Colonic mucosa (tissue), 4 donors: ENCODE data around the gene DUSP3. TPM values are rescaled to one million over a fixed set of nuclear protein-coding genes. Genes with fewer than 3 reads are reported as not detected.

Experiments
- DNase-seq: peaks from one replicate; pipeline ENCODE4 v3.0.0-alpha.2; 2020
- H3K27ac ChIP-seq: fragments of 200-600 bp; one replicate; pipeline ENCODE4 v1.8.0; 2021
- H3K27me3 ChIP-seq: fragments of 200-600 bp; one replicate; pipeline ENCODE4 v1.8.0; 2021
- H3K36me3 ChIP-seq: fragments of 200-600 bp; one replicate; pipeline ENCODE4 v1.8.0; 2021
- H3K4me1 ChIP-seq: fragments of 200-600 bp; one replicate; pipeline ENCODE4 v1.8.0; 2021; ENCODE audit warnings: mild to moderate bottlenecking
- H3K4me3 ChIP-seq: fragments of 200-600 bp; one replicate; pipeline ENCODE4 v1.8.0; 2021
- H3K9ac ChIP-seq, 2 donors: one replicate each; pipeline ENCODE4 v1.7.0; 2013; ENCODE audit warnings: control low read depth in 2 of 2, low read depth in 2 of 2, low read length in 2 of 2
- H3K9me3 ChIP-seq: fragments of 200-600 bp; one replicate; pipeline ENCODE4 v1.8.0; 2021
- intact Hi-C: fragments of 100-400 bp; cut with DNase I; formaldehyde crosslinking; loops from one replicate; pipeline ENCODE4 v1.14.1; 2022
- total RNA-seq, 2 donors: library from RNA; stranded (reverse); fragmentation: NEBNext Ultra II Directional in 1 of 2; extraction: Animal tissue kit (Norgen Biotek cat#: 25700) in 1 of 2; gene quantifications; one replicate each; pipeline ENCODE4 v1.2.1, GENCODE V29; 2021
- TF ChIP-seq, protein P1 (sequence below): fragments of 200-600 bp; IDR thresholded peaks from one replicate; pipeline ENCODE4 v1.8.0; 2022; ENCODE audit warnings: antibody characterized with exemption, mild to moderate bottlenecking
- donor health status: healthy.
- donor health status: DM: no; HTN: no; CAD: no.
- donor health status: DM: no; HTN: no; CAD: no.

Gene DUSP3
- total RNA-seq: 10 to 100 TPM; 43.4 to 68.7 TPM

DNA sequence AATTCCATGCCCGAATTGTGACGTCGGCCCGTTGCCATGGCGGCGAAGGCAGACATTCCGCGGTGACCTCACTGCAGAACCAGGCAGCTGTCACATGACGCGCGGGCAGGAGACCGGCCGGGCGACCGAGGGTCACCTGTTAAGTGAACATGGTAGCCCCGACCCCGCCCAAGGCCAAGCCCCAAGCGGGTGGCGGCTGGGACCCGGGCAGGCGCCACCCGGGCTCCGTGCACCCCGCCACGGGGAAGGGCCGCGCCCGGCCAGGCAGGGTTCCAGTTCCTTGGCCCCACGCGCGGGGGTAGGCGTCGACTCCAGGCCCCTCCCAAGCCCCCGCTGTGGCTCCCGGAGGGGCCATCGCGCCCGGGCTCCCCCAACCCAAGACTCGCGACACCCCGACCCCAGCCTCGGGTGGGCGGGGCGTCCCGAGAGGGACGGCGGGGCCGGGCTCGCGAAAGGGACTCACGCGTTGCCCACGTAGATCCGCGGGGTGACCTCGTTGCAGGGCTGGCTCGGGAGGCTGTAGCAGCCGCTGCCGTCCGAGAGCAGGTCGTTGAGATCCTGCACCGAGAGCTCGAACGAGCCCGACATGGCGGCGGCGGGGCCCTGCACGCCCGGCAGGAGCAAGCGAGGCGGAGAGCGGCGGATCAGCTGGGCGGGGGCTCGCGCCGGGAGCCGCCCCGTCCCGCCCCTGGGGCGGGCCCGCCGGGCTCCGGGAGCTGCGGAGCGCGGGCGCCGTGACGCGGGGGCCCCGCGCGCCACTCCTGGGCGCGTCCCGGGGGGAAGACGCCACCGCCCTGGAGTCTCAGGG is at the start of gene DUSP3:
Gene DUSP3 (minus strand): TSS at position 641 of the 808 bp plus-strand sequence. CDS start 53 bp downstream, at position 588.
- intact Hi-C loops: no loop called here
- peak within 1 kb of the TSS; percentile 98 for H3K4me3 ChIP-seq
- H3K27ac ChIP-seq: peak within 1 kb of the TSS; percentile 99
- DNase-seq: peak; percentile 96
- TF ChIP-seq, protein P1, sequence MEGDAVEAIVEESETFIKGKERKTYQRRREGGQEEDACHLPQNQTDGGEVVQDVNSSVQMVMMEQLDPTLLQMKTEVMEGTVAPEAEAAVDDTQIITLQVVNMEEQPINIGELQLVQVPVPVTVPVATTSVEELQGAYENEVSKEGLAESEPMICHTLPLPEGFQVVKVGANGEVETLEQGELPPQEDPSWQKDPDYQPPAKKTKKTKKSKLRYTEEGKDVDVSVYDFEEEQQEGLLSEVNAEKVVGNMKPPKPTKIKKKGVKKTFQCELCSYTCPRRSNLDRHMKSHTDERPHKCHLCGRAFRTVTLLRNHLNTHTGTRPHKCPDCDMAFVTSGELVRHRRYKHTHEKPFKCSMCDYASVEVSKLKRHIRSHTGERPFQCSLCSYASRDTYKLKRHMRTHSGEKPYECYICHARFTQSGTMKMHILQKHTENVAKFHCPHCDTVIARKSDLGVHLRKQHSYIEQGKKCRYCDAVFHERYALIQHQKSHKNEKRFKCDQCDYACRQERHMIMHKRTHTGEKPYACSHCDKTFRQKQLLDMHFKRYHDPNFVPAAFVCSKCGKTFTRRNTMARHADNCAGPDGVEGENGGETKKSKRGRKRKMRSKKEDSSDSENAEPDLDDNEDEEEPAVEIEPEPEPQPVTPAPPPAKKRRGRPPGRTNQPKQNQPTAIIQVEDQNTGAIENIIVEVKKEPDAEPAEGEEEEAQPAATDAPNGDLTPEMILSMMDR: no peak
- H3K27me3 ChIP-seq: no peaks in the 10 kb centered on the region
- H3K36me3 ChIP-seq: no peaks in the 10 kb centered on the region
- no peaks in the 10 kb centered on the region for H3K4me1 ChIP-seq
- no peaks in the 10 kb centered on the region for H3K9me3 ChIP-seq
- peak within 1 kb of the TSS; percentile 86 to 99 for H3K9ac ChIP-seq

DNA sequence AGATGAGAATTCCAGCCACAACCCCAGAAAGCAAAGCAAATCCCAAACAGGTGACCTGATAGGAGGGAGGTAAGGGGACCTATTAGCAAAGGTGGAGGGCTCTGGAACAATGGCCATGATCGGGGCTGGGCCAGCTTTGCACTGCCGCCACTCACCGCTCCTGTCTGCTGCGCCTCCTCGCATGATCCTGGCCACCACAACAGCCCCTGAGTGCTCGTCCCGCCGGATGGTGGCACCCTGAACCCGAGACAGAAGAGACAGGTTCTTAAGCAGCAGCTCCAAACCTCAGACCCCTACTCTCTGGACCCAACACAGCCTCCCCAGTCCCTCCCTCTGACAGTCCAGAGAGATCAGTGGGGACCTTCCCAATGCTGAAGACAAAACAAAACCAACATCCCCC is 48.8 kb upstream of the DUSP3 start:
- H3K27ac ChIP-seq: no peak overlapping the region
- no peaks in the 10 kb centered on the region for H3K27me3 ChIP-seq
- H3K4me1 ChIP-seq: no peaks in the 10 kb centered on the region
- H3K9me3 ChIP-seq: no peaks in the 10 kb centered on the region
- H3K4me3 ChIP-seq: no peak overlapping the region
- H3K9ac ChIP-seq: no peak overlapping the region
- H3K36me3 ChIP-seq: no peaks in the 10 kb centered on the region
- intact Hi-C loops: no loop called here
- DNase-seq: no peak
- TF ChIP-seq, protein P1: no peak

DNA sequence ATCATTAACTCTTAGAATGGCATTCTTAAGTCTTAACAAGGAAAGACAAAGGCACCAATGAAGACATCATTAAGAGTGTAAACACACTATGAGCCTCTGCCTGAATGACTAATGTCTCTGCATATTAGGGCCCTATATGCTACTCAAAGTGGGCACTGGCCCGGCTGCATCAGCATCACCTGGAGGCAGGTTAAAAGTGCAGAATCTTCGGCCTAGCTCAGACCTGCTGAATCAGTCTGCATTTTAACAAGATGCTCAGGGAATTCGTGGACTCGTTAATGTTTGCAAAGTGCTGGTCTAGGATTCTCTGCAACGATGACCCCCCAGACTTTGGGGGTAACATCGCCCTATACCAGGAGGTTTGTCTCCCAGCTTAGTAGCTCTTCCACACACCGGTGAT is 47.4 kb upstream of the DUSP3 start:
- H3K27ac ChIP-seq: no peak overlapping the region
- H3K9me3 ChIP-seq: no peaks in the 10 kb centered on the region
- no peaks in the 10 kb centered on the region for H3K4me1 ChIP-seq
- no peaks in the 10 kb centered on the region for H3K27me3 ChIP-seq
- TF ChIP-seq, protein P1: no peak
- no peak overlapping the region for H3K4me3 ChIP-seq
- no peak overlapping the region for H3K9ac ChIP-seq
- no peaks in the 10 kb centered on the region for H3K36me3 ChIP-seq
- DNase-seq: no peak
- intact Hi-C loops: no loop called here

DNA sequence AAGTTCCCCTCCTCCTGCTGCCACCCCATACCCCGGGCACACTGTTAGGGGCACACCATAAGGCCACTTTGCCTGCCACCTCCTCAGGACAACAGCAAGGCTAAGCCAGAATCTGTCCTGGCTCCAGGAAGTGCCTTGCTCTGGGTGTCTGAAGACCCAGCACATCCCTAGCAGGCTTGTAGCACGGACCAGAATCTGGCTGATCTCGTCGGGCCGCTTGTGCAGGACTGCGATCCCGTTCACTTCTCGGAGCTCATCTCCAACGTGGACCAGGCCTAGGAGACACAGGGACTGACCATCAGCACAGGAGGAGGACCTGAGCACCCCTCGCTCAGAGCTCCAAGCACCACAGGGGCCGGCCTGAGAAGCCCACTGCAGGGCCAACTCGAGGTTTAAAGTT is 46.8 kb upstream of the DUSP3 start:
- Histone ChIP-seq H3K9me3 (no peaks in the 10 kb centered on the region), H3K36me3 (no peaks in the 10 kb centered on the region), H3K27ac (no peak overlapping the region), H3K9ac (no peak overlapping the region), H3K27me3 (no peaks in the 10 kb centered on the region), H3K4me1 (no peaks in the 10 kb centered on the region), H3K4me3 (no peak overlapping the region)
- intact Hi-C loops: no loop called here
- TF ChIP-seq, protein P1: no peak
- DNase-seq: no peak

DNA sequence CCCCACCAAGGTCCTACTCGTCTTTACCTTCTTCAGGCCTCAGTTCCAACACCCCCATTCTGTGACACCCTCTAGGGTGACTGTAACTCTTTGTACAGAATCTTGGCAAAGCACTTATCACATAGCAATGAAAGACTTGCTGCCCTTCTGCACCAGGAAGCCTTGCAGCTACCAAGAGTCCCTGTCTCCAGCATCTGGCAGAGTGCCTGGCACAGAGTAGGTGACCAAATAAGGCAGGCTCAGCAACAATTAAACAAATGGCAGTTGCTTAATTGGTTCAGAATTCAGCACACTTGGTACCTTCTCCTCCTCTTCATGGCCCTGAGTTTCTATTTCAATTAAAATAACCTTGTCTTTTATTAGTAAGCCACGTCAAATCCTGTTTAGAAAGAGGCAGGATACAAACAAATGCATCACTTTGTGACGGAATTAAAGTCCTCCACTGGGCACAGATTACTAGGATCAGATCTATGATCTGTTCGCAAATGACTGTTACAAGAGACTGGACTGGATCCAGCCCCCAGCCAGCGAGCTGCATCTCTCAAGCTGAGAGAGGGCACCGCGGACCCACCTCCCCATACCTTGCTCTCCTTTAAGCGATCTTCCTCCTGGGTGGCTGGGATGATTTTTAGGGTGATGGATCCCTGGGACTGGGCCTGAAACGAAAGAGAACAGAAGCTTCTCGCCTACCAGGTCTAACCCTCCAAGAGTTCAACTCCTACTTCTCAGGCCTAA is 44.7 kb upstream of the DUSP3 start:
- Histone ChIP-seq H3K36me3 (no peaks in the 10 kb centered on the region), H3K27ac (no peak overlapping the region)
- DNase-seq: peak; percentile 37

More for the DNA sequence above, 44.7 kb upstream of the DUSP3 start:
- Histone ChIP-seq H3K4me3 (no peak overlapping the region), H3K27me3 (no peaks in the 10 kb centered on the region), H3K9me3 (no peaks in the 10 kb centered on the region), H3K4me1 (no peaks in the 10 kb centered on the region), H3K9ac (no peak overlapping the region)
- intact Hi-C loops: no loop called here
- TF ChIP-seq, protein P1: no peak
